ENCODE results near the gene WBP2NL.

WBP2NL gene

DNA sequence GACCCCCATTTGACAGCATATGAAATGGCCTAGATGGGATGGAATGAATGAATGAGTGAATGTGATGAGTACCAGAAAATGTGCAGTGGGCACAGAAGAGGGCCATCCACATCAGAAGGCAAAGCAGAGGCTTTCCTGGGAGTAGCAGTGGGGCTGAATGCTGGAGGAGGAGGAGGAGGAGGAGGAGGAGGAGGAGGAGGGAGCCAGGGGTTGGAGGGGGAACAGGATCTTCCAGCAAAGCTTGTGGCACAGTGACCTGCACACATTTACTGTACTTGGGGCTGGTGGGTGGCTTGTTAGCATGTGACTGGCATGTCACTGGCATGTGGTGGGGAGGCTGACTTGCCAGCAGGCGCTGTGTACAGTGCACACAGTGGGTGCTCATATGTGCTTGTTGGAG lies 19.9 kb upstream of the WBP2NL start:
- no peak for DNase-seq (ENCODE audit: low read depth)

- no peak for DNase-seq (ENCODE audit: low read depth)
Measured at GRCh38 chr22:41979423-41980250, 19.0 kb upstream of the WBP2NL start.

- no peak for DNase-seq (ENCODE audit: low read depth)
Measured at GRCh38 chr22:41982865-41983264, 15.7 kb upstream of the WBP2NL start.

- DNase-seq (ENCODE audit: low read depth), result peak; percentile 65
Measured at GRCh38 chr22:41983513-41984405, 14.8 kb upstream of the WBP2NL start.

GRCh38 chr22:41987276-41987675 lies 11.3 kb upstream of the WBP2NL start:
- no peak for DNase-seq (ENCODE audit: low read depth)

- no peak for DNase-seq (ENCODE audit: low read depth)
Measured at GRCh38 chr22:41989246-41989645, 9.3 kb upstream of the WBP2NL start.

GRCh38 chr22:41991111-41991510 lies 7.5 kb upstream of the WBP2NL start:
- no peak for DNase-seq (ENCODE audit: low read depth)

GRCh38 chr22:41992496-41992895 lies 6.1 kb upstream of the WBP2NL start:
- no peak for DNase-seq (ENCODE audit: low read depth)

- no peak for DNase-seq (ENCODE audit: low read depth)
Measured at GRCh38 chr22:41995211-41995610, 3.4 kb upstream of the WBP2NL start.

- DNase-seq (ENCODE audit: low read depth), result no peak
Measured at GRCh38 chr22:41996826-41997225, 1.8 kb upstream of the WBP2NL start.

GRCh38 chr22:42000466-42000865 lies 1.9 kb downstream of the WBP2NL start:
- no peak for DNase-seq (ENCODE audit: low read depth)

DNA sequence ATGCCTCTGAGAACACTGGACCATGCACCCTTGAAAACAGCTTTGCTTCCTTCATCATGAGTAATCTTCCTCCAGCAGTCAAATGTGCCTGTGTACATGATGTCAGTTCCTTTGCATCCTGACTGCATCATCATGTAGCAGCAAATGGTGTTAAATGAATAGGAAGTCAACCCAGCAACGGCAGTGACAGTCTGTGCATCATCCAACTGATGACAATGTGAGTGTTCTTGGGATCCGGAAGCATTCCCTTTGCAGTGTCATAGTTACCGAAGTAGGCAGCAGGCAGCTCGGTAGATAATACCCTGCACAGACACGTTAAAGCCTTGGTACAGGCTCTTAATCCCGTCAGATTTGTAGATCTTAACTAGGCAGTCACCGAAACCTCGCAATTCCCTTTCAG lies 2.5 kb downstream of the WBP2NL start:
- DNase-seq (ENCODE audit: low read depth), result no peak

DNA sequence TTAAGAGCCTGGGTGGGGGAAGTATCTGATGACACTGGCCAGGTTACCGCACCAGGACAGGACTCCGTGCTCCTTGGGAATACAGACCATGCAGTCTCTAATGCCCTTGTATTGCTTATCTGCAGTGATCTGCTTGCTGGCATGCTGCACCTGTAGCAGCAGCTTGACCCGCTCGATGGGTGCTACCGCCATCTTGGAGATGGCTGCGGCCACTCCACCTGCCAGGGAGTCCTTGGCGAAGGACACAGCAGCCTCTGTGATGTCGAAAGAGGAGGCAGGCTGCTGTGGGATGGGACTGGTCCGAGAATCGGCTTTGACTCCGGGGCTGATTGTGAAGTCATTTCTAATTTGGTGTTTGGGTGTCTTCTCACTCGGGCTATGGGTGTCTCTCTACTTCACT lies 3.1 kb downstream of the WBP2NL start:
- no peak for DNase-seq (ENCODE audit: low read depth)

DNA sequence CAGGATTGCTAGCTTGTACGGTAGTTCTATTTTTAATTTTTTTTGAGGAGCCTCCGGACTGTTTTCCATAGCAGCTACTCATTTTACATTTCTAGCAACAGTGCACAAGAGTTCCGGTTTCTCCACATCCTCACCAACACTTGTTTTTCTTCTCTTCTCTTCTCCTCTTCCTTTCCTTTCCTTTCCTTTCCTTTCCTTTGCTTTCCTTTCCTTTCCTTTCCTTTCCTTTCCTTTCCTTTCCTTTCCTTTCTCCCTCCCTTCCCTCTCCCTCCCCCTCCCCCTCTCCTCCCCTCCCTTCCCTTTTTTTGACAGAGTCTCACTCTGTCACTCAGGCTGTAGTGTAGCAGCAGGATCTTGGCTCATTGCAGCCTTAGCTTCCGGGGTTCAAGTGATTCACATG lies 9.3 kb downstream of the WBP2NL start:
- DNase-seq (ENCODE audit: low read depth), result no peak

- DNase-seq (ENCODE audit: low read depth), result no peak
Measured at GRCh38 chr22:42010778-42011177, 12.2 kb downstream of the WBP2NL start.

DNA sequence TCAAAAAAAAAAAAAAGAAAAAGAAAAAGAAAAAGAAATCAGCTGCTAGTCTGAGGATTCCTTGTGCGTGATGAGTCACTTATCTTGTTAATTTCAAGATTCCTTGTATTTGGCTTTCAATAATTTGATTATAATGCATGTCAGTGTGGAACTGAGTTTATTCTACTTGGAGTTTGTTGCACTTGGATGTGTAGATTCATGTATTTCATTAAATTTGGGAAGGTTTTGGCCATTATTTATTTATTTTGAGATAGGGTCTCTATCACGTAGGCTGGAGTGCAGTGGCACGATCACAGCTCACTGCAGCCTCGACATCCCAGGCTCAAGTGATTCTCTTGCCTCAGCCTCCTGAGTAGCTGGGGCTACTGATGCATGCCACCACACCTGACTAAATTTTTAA lies 14.8 kb downstream of the WBP2NL start:
- DNase-seq (ENCODE audit: low read depth), result no peak

DNA sequence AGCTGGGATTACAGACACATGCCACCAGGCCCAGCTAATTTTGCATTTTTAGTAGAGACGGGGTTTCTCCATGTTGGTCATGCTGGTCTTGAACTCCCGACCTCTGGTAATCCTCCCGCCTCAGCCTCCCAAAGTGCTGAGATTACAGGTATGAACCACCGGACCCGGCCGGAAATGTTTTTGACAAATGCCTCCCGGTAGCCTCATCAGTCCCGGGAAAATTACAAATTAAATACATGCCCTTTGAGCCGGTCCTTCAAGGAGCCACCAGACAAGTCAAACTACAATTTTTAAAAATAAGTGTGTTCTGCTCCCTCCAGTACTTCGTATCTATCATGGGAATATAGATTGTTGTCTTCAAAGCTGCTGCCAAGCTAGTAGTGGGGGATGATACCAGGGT lies 17.5 kb downstream of the WBP2NL start:
- no peak for DNase-seq (ENCODE audit: low read depth)

DNA sequence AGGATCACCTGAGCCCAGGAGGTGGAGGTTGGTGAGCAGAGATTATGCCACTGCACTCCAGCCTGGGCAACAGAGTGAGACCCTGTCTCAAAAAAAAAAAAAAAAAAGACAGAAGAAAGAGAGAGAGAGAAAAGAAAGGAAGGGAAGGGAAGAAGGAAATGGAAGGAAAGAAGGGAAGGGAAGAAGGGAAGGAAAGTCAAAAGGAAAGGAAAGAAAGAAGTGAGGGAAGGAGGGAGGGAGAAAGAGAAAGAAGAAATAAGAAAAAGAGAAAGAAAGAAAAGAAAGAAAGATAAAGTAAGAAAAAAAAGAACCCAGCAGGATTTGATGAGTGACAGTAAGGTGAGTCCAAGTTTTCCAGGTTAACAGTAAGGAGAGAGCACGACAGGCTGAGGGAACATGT lies 19.6 kb downstream of the WBP2NL start:
- no peak for DNase-seq (ENCODE audit: low read depth)

- no peak for DNase-seq (ENCODE audit: low read depth)
Measured at GRCh38 chr22:42021571-42021970, 23.0 kb downstream of the WBP2NL start.

DNA sequence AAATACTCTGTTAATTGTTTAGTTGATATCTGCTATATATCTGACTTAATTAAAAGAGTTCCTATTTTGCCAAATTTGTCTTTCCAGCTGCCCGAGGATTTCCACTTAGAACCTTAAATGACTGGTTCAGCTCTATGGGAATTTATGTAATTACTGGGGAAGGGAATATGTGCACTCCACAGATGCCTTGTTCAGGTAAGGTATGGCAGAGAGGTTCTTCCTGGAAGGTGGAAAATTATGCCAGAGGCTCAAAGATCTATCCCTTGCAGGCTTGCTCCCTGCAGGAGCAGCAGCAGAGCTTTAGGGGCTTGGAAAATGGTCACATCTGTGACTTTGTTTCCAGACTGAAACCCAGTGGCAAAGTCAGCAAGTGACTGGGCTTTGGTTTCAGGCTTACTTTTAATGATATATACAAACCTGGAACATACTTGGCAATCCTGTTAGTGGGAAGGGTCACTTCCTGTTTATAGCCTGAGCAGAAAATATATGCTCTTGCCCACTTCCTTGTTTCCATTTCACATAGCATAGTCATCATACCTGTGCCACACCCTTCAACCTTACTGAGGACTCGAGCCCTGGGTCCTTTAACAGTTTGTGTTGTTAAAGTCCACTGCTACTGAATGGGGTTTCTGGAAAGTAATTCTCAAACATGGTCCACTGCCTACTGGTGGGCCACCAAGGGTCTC lies 23.7 kb downstream of the WBP2NL start:
- DNase-seq (ENCODE audit: low read depth), result no peak

DNA sequence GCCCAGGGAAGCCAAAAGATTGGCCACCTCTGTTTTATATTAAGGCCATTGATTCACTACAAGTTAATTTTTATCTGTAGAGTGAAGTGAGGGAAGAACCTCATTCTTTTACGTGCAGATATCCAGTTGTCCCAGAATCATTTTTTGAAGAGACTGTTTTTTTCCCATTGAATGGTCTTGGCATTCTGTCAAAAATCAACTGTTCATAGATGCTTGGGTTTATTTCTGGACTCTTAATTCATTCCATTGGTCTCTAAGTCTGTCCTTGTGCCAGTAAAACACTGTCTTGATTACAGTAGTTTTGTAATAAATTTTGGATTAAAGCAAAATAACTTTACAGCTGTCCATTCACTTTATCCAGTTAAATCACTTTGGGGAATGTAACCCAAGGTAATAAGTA lies 26.8 kb downstream of the WBP2NL start:
- no peak for DNase-seq (ENCODE audit: low read depth)

GRCh38 chr22:42026705-42027104 lies 28.1 kb downstream of the WBP2NL start:
- no peak for DNase-seq (ENCODE audit: low read depth)

Data from GM04503 (cell line).